Esophagus muscularis mucosa (tissue), 4 donors: ENCODE results near the gene CNPY4. TPM values are rescaled to one million over a fixed set of nuclear protein-coding genes. Genes with fewer than 3 reads are reported as not detected.

Source experiments
- DNase-seq: peaks from one replicate; pipeline ENCODE4 v3.0.0-alpha.2; 2017; ENCODE audit errors: extremely low spot score
- H3K27ac ChIP-seq, 4 donors: fragments of 200-600 bp; sonication (generic); replicated peaks in 1 of 4; 1 replicate in 3 of 4; 2 replicates in 1 of 4; pipeline ENCODE4 v1.5.1; 2016 to 2019; ENCODE audit warnings: mild to moderate bottlenecking in 1 of 4
- H3K27me3 ChIP-seq, 4 donors: fragments of 200-600 bp; sonication (generic); one replicate each; pipeline versions ENCODE4 v1.5.1 to v1.6.0; 2016 to 2019
- H3K36me3 ChIP-seq, 4 donors: fragments of 200-600 bp; sonication (generic); one replicate each; pipeline ENCODE4 v1.5.1; 2016 to 2019
- H3K4me1 ChIP-seq, 4 donors: fragments of 200-600 bp; sonication (generic); one replicate each; pipeline ENCODE4 v1.5.1; 2016 to 2019
- H3K4me3 ChIP-seq, 4 donors: fragments of 200-600 bp; sonication (generic); 1 replicate in 2 of 4; 2 replicates in 2 of 4; pipeline ENCODE4 v1.5.1; 2016 to 2019; ENCODE audit warnings: mild to moderate bottlenecking in 4 of 4, moderate library complexity in 1 of 4
- H3K9me3 ChIP-seq, 4 donors: fragments of 200-600 bp; sonication (generic); 1 replicate in 3 of 4; 2 replicates in 1 of 4; pipeline ENCODE4 v1.5.1; 2016 to 2019
- EP300 ChIP-seq: sonication (generic); formaldehyde crosslinking; IDR thresholded peaks from one replicate; pipeline ENCODE4 v1.6.1; 2017; ENCODE audit warnings: antibody characterized with exemption
- POLR2A ChIP-seq: fragments of 450-650 bp; IDR thresholded peaks from one replicate; pipeline ENCODE4 v1.6.1; 2017; ENCODE audit warnings: antibody characterized with exemption, moderate library complexity, mild to moderate bottlenecking, low read depth
- POLR2AphosphoS5 ChIP-seq, 2 donors: sonication (generic); formaldehyde crosslinking; IDR thresholded peaks; one replicate each; pipeline ENCODE4 v1.6.1; 2017; ENCODE audit warnings: antibody characterized with exemption in 2 of 2
- WGBS: methylation state at CpG from one replicate; pipeline ENCODE4 v1.1.5; 2018; 5-methylcytosine and 5-hydroxymethylcytosine counted together
- intact Hi-C: fragments of 100-400 bp; cut with DNase I; formaldehyde crosslinking; loops from one replicate; pipeline ENCODE4 v1.15.1; 2023
- total RNA-seq, 4 donors: library from RNA; depleted of rRNA; stranded (reverse); fragments of >200 nt; gene quantifications; one replicate each; pipeline versions ENCODE4 v1.1.0 to v1.2.1, GENCODE V29; 2016
- TF ChIP-seq, protein P1 (sequence below), 3 experiments: fragments of 200-600 bp in 2 of 3; fragments of 450-650 bp in 1 of 3; sonication (generic) in 2 of 3; IDR thresholded peaks; one replicate each; pipeline ENCODE4 v1.5.1; 2017 to 2019; ENCODE audit warnings: antibody characterized with exemption in 3 of 3, mild to moderate bottlenecking in 2 of 3, moderate library complexity in 1 of 3

The CNPY4 gene
- total RNA-seq, 4 donors from 2014 or later, result 8.3 to 16.2 (median 13.3) TPM

DNA sequence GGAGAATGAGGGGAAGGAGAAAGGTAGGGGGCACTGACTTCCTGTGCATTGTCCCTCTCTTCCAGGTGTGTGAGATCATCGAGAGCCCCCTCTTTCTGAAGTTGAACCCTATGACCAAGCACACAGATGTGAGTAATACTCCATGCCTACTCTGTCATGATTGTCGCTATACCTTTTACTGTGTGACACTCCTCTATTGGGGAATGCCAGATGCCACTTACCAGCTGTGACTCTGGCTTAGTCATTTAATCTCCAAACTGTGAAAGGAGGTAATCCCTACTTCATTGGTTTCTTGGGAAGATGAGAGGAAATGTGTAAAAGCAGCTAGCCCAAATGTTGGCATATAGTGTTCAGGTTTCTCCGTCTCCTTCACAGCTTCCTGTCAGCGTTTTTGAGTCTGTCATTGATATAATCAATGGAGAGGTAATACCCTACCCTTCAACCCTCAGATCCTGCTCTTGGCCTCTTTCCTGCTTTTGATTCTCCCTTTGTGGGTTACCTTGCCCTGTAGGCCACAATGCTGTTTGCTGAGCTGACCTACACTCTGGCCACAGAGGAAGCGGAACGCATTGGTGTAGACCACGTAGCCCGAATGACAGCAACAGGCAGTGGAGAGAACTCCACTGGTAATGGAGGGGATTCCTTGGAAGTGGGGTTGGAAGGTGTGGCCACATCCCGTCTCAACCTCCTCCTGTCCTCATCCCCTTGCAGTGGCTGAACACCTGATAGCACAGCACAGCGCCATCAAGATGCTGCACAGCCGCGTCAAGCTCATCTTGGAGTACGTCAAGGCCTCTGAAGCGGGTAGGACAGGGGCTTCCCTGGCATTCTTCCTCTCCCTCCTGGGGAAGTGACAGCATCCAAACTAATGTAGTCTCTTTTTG lies 28.7 kb upstream of the CNPY4 start:
- TF ChIP-seq, protein P1, sequence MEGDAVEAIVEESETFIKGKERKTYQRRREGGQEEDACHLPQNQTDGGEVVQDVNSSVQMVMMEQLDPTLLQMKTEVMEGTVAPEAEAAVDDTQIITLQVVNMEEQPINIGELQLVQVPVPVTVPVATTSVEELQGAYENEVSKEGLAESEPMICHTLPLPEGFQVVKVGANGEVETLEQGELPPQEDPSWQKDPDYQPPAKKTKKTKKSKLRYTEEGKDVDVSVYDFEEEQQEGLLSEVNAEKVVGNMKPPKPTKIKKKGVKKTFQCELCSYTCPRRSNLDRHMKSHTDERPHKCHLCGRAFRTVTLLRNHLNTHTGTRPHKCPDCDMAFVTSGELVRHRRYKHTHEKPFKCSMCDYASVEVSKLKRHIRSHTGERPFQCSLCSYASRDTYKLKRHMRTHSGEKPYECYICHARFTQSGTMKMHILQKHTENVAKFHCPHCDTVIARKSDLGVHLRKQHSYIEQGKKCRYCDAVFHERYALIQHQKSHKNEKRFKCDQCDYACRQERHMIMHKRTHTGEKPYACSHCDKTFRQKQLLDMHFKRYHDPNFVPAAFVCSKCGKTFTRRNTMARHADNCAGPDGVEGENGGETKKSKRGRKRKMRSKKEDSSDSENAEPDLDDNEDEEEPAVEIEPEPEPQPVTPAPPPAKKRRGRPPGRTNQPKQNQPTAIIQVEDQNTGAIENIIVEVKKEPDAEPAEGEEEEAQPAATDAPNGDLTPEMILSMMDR (IDR thresholded peaks at IDR 0.05), result no peak
- TF ChIP-seq EP300 (no peak), POLR2A (no peak), POLR2AphosphoS5 (IDR thresholded peaks at IDR 0.05) (no peak)
- peaks cover 0 to 5% (median 0%) of the 10 kb centered on the region in 4 donors for H3K27me3 ChIP-seq
- peaks cover 44 to 59% (median 57%) of the 10 kb centered on the region in 4 donors for H3K36me3 ChIP-seq
- H3K9me3 ChIP-seq, result no peaks in the 10 kb centered on the region
- no peak overlapping the region for H3K4me3 ChIP-seq
- DNase-seq, result no peak
- H3K4me1 ChIP-seq, result peaks cover 18 to 50% (median 41%) of the 10 kb centered on the region in 4 donors
- intact Hi-C loops, result no loop called here
- H3K27ac ChIP-seq, result no peak overlapping the region
- WGBS, result 83% methylated on average over 13 of the region's 14 CpGs

DNA sequence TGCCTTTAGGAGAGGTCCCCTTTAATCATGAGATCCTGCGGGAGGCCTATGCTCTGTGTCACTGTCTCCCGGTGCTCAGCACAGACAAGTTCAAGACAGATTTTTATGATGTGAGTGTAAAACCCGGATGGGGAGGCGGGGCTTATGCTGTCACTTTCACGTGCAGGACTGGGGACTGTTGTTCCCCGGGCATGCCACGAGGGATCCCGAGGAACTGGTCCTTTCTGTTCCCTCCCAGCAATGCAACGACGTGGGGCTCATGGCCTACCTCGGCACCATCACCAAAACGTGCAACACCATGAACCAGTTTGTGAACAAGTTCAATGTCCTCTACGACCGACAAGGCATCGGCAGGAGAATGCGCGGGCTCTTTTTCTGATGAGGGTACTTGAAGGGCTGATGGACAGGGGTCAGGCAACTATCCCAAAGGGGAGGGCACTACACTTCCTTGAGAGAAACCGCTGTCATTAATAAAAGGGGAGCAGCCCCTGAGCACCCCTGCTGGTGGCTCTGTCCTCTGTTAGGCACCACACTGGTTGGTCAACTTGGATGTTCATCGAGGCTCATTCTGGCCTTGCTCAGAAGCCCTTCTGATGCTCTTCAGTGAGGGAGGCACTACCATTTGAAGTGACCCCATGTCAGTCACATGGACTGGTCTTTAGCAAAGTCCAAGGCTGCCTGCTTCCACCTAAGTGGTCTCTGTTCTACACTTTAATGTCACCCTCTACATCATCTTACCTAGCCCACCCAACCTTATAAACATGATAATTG lies 27.8 kb upstream of the CNPY4 start:
- Histone ChIP-seq H3K27me3 (peaks cover 0 to 5% (median 0%) of the 10 kb centered on the region in 4 donors), H3K4me3 (no peak overlapping the region), H3K9me3 (no peaks in the 10 kb centered on the region), H3K4me1 (peaks cover 18 to 50% (median 38%) of the 10 kb centered on the region in 4 donors), H3K36me3 (peaks cover 53 to 68% (median 65%) of the 10 kb centered on the region in 4 donors), H3K27ac (no peak overlapping the region)
- DNase-seq, result no peak
- 59% methylated on average over 17 of the region's 19 CpGs for WGBS
- intact Hi-C loops, result no loop called here
- TF ChIP-seq EP300 (no peak), POLR2A (no peak), POLR2AphosphoS5 (IDR thresholded peaks at IDR 0.05) (no peak)
- TF ChIP-seq, protein P1 (IDR thresholded peaks at IDR 0.05), result no peak

DNA sequence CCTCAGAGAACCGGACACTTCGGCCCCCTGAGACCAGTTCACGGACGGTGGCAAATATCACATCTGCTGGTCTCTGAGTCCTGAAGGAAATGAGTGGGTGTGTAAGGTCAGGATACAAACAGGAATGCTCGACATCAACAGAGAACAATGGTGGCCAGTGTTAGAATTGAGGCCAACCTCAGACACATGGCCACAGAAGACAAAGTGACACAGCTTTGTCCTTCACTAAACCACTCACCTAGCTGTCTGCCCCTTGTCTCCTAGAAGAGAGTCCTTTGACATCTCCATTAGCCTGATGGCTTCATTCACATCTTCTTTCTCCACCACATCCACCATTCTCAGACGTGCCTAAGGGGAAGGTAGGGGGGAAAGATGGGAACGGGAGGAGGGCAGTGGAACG lies 26.4 kb upstream of the CNPY4 start:
- H3K27me3 ChIP-seq, result peaks cover 0 to 5% (median 0%) of the 10 kb centered on the region in 4 donors
- no peak overlapping the region for H3K4me3 ChIP-seq
- peak overlapping the region in 1 of 4 donors; percentile 40 for H3K27ac ChIP-seq
- H3K9me3 ChIP-seq, result no peaks in the 10 kb centered on the region
- TF ChIP-seq POLR2AphosphoS5 (IDR thresholded peaks at IDR 0.05), result no peak
- TF ChIP-seq, protein P1 (IDR thresholded peaks at IDR 0.05), result no peak
- no peak for TF ChIP-seq EP300
- no peak for TF ChIP-seq POLR2A
- 34% methylated on average over 8 of the region's 8 CpGs for WGBS
- no peak for DNase-seq
- peaks cover 14 to 44% (median 28%) of the 10 kb centered on the region in 4 donors for H3K4me1 ChIP-seq
- intact Hi-C loops, result no loop called here
- H3K36me3 ChIP-seq, result peaks cover 67 to 82% (median 80%) of the 10 kb centered on the region in 4 donors

DNA sequence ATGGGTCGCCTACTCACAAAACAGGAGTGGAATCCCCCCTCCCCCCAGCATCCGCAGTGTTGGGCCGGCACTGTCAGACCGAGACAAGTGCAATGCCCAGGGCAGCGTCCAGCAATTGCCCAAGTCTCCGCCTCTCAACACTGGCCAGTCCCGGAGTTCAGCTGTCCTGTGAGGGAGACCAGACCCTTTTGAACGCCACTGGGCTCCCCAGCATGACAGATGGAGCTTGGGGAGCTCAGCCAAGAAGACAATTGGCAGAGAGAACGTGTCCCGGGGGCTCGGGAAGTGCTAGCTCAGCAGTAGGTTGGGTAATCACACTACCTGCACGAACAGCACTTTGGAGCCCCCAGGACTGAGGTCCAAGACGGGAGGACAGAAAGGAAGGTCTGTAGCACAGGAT lies 25.9 kb upstream of the CNPY4 start:
- Histone ChIP-seq H3K4me3 (no peak overlapping the region), H3K27me3 (peaks cover 0 to 3% (median 0%) of the 10 kb centered on the region in 4 donors), H3K9me3 (no peaks in the 10 kb centered on the region), H3K27ac (peak overlapping the region in 2 of 4 donors; percentile 40 to 44), H3K4me1 (peaks cover 10 to 44% (median 23%) of the 10 kb centered on the region in 4 donors), H3K36me3 (peaks cover 72 to 87% (median 84%) of the 10 kb centered on the region in 4 donors)
- intact Hi-C loops, result no loop called here
- 36% methylated on average over 13 of the region's 13 CpGs for WGBS
- TF ChIP-seq POLR2AphosphoS5 (IDR thresholded peaks at IDR 0.05) (no peak), EP300 (no peak), POLR2A (no peak)
- TF ChIP-seq, protein P1 (IDR thresholded peaks at IDR 0.05), result no peak
- DNase-seq, result no peak
